WTC11 (cell line): ENCODE results near the gene GABBR2. TPM values are rescaled to one million over a fixed set of nuclear protein-coding genes. Genes with fewer than 3 reads are reported as not detected.
A peak's percentile ranks its signal among the peaks of the same experiment; 100 is the strongest.

Experiments used
- ATAC-seq: fragments of 200-7000 bp; cut with Tn5 transposase; 2 replicates; pipeline ENCODE4 v1.10.0; 2021; ENCODE audit warnings: mild to moderate bottlenecking, moderate library complexity
- CTCF ChIA-PET: fragments of 300-600 bp; sonication (Branson Sonifier 250); formaldehyde crosslinking; loops from one replicate; lab custom pipeline; 2021; ENCODE audit warnings: antibody characterized with exemption; lab: Charles Lee
- POLR2A ChIA-PET: fragments of 350-600 bp; sonication (Branson Sonifier 250); formaldehyde crosslinking; loops from one replicate; lab custom pipeline; 2021; ENCODE audit warnings: antibody characterized with exemption; lab: Charles Lee
- DNase-seq: peaks from one replicate; pipeline ENCODE4 v3.0.0; 2021; ENCODE audit warnings: low spot score
- H3K27ac Mint-ChIP-seq: 2 replicates; pipeline ENCODE4 v1.8.0; 2021; ENCODE audit warnings: mixed read lengths
- H3K27me3 Mint-ChIP-seq: 2 replicates; pipeline ENCODE4 v1.8.0; 2021; ENCODE audit warnings: low read depth, mild to moderate bottlenecking, moderate library complexity, mixed read lengths
- H3K36me3 Mint-ChIP-seq: 2 replicates; pipeline ENCODE4 v1.8.0; 2021; ENCODE audit warnings: mixed read lengths
- H3K4me1 Mint-ChIP-seq: 2 replicates; pipeline ENCODE4 v1.8.0; 2022; ENCODE audit warnings: mixed read lengths
- H3K4me3 Mint-ChIP-seq: 2 replicates; pipeline ENCODE4 v1.8.0; 2021; ENCODE audit warnings: mild to moderate bottlenecking, moderate library complexity, mixed read lengths
- H3K9me3 Mint-ChIP-seq: 2 replicates; pipeline ENCODE4 v1.8.0; 2021; ENCODE audit warnings: mixed read lengths
- ATF6 ChIP-seq: sonication (generic); formaldehyde crosslinking; IDR thresholded peaks from 2 replicates; pipeline ENCODE4 v1.8.1; 2023; ENCODE audit warnings: mild to moderate bottlenecking, missing genetic modification reagents
- CREB1 ChIP-seq: sonication (generic); formaldehyde crosslinking; IDR thresholded peaks from 2 replicates; pipeline ENCODE4 v1.8.0; 2023; ENCODE audit warnings: mild to moderate bottlenecking, missing genetic modification reagents
- E2F1 ChIP-seq: sonication (generic); formaldehyde crosslinking; IDR thresholded peaks from 2 replicates; pipeline ENCODE4 v1.8.0; 2022; ENCODE audit warnings: mild to moderate bottlenecking, missing genetic modification reagents
- ERG ChIP-seq: fragments of 250-450 bp; sonication (Bioruptor Pico); IDR thresholded peaks from 2 replicates; pipeline ENCODE4 v1.8.0; 2021; ENCODE audit warnings: mild to moderate bottlenecking
- IRF1 ChIP-seq: sonication (generic); formaldehyde crosslinking; IDR thresholded peaks from 2 replicates; pipeline ENCODE4 v1.8.0; 2023; ENCODE audit warnings: missing genetic modification reagents
- MXD4 ChIP-seq: fragments of 250-450 bp; sonication (Bioruptor Pico); IDR thresholded peaks from 2 replicates; pipeline ENCODE4 v1.8.0; 2021; ENCODE audit warnings: mild to moderate bottlenecking, moderate library complexity, borderline replicate concordance
- USF1 ChIP-seq: sonication (generic); formaldehyde crosslinking; IDR thresholded peaks from 2 replicates; pipeline ENCODE4 v1.8.0; 2022; ENCODE audit warnings: mild to moderate bottlenecking, missing genetic modification reagents
- ZMAT4 ChIP-seq: fragments of 250-450 bp; sonication (Bioruptor Pico); IDR thresholded peaks from 2 replicates; pipeline ENCODE4 v1.9.0; 2021; ENCODE audit warnings: mild to moderate bottlenecking
- ZNF121 ChIP-seq: sonication (generic); formaldehyde crosslinking; IDR thresholded peaks from 2 replicates; pipeline ENCODE4 v1.8.0; 2023; ENCODE audit warnings: missing genetic modification reagents
- ZNF138 ChIP-seq: sonication (generic); formaldehyde crosslinking; conservative IDR thresholded peaks from 2 replicates; pipeline ENCODE4 v1.8.1; 2022; ENCODE audit warnings: mild to moderate bottlenecking, moderate library complexity, missing genetic modification reagents
- ZNF219 ChIP-seq: sonication (generic); formaldehyde crosslinking; IDR thresholded peaks from 2 replicates; pipeline ENCODE4 v1.8.0; 2023; ENCODE audit warnings: missing genetic modification reagents, mild to moderate bottlenecking, borderline replicate concordance
- ZNF512 ChIP-seq: sonication (generic); formaldehyde crosslinking; IDR thresholded peaks from 2 replicates; pipeline ENCODE4 v1.8.1; 2022; ENCODE audit warnings: missing genetic modification reagents, borderline replicate concordance
- ZNF532 ChIP-seq: fragments of 250-450 bp; sonication (Bioruptor Pico); IDR thresholded peaks from 2 replicates; pipeline ENCODE4 v1.9.0; 2021; ENCODE audit warnings: mild to moderate bottlenecking, borderline replicate concordance
- ZSCAN18 ChIP-seq: fragments of 250-450 bp; sonication (Bioruptor Pico); IDR thresholded peaks from 2 replicates; pipeline ENCODE4 v2.1.2; 2022; ENCODE audit warnings: mild to moderate bottlenecking, moderate library complexity
- total RNA-seq: library from RNA; stranded (reverse); gene quantifications from 3 replicates; pipeline ENCODE4 v1.2.3, GENCODE V29; 2021

GABBR2 gene
- total RNA-seq, 1 experiment from 2014 or later = 0.92 TPM

GRCh38 chr9:98289614-98290201 is 419.0 kb downstream of the GABBR2 start (continued):
- TF ChIP-seq ZNF512 (CRISPR knock-in tag) (no peak), CREB1 (no peak), MXD4 (CRISPR knock-in tag) (no peak), ZNF138 (no peak)

- ChIA-PET CTCF (interaction anchor here (0.5 to 2.1 kb wide), 5 partner anchors 33 to 1524 kb away, joined by 3 to 8 read pairs (median 4); partner anchors contain the start of gene TBC1D2), POLR2A (no interaction called here)
- Mint-ChIP-seq H3K9me3 (no peaks in the 10 kb centered on the region), H3K27me3 (peaks cover 5% of the 10 kb centered on the region; the same call in 1 of the 2 replicates), H3K27ac (no peak overlapping the region), H3K4me1 (peaks cover 29% of the 10 kb centered on the region), H3K36me3 (no peaks in the 10 kb centered on the region), H3K4me3 (no peak overlapping the region)
- TF ChIP-seq ATF6 (no peak), ZNF121 (CRISPR knock-in tag) (no peak), IRF1 (no peak), ZMAT4 (CRISPR knock-in tag) (no peak), ZSCAN18 (CRISPR knock-in tag) (no peak), ZNF219 (CRISPR knock-in tag) (no peak), ERG (CRISPR knock-in tag) (no peak), ZNF532 (no peak), E2F1 (CRISPR knock-in tag) (no peak), USF1 (CRISPR knock-in tag) (no peak)
- ATAC-seq (peak; percentile 19; the same call in 1 of the 2 replicates), DNase-seq (no peak)
Measured at GRCh38 chr9:98288881-98289280, 419.9 kb downstream of the GABBR2 start.
